GM19023 (cell line): ENCODE data around the gene RNF4.
"Not testable (repeated sequence)": the region's sequence is repeated elsewhere in the genome, so short reads cannot be mapped to it uniquely, and the experiment has no call there.

Source experiments
- ATAC-seq: cut with Tn5 transposase; IDR thresholded peaks from one replicate; pipeline ENCODE4 v1.9.1; 2021; ENCODE audit warnings: mild to moderate bottlenecking, moderate library complexity; ENCODE audit not compliant: unreplicated experiment

RNF4 gene

DNA sequence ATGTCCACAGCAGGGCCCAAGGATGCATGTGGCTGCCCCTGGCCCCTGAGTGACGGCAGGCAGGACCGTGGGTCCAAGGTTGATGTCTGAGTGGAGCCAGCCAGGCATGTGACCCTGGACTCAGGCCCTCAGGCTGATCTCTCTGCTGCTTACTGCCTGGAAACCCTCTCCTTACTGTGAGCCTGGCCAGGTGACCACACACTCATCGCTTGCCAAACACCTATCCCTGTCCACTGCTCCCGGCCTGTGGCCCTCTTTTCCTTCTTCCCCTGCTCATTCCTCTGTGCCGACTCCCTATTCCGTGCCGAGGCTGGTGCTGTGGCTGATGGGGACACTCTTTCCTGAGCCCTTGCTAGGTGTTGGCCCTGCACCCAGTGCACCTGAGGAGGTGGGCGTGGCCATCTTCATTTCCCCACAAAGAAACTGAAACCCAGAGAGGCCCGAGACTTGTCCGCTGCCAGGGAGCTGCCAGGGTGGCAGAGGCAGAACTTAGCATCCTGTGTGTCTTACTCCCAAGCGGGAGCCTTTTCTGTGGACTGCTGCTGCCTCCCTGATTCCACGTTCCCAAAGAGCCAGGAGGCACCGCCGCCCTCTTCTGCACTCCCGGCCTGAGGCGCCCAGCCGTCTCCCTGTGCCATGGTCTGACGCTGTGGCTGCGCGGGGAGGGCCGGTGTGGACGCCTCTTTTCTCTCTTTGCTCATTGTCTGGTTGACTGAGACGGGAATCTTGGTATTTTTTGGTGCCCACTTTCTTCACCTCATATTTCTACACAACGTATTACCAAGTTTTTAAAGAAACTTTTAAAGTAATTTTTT lies 11.2 kb upstream of the RNF4 start:
- no peak for ATAC-seq

- ATAC-seq: no peak
Observed at GRCh38 chr4:2458546-2459491, 10.1 kb upstream of the RNF4 start.

DNA sequence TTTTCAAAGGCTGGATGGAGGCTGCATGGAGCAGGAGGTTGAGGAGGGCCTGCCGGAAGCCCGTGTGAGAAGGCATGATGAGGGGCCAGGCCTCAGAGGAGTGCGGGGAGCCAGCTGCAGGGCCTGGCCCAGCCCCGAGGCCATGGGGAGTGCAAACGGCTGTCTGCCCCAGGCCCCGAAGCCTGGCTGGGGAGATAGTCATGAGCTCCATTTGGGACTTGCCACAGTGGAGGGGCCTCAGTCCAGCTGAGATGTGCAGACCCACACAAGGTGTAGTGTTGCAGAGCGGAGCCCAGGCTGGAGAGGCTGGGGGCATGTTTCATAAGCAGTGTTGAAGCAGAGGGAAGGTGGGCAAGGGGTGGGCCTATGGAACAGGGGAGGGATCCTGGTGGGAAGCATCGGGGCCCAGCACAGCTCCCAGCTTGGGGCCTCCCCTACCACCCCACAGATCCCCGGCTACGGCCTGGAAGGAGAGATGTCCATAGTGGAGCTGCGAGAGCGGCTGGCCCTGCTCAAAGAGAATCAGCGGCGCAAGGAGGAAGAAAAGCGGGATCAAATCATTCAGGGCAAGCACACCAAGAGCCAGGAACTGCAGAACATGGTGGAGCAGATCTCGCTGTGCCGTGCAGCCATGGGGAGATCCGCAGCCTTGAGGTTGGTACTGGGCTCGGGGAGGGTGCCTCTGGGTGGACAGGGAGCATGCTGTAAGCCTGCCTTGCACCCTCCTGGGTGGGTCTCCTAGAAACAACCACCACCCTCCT lies 9.1 kb upstream of the RNF4 start:
- no peak for ATAC-seq

GRCh38 chr4:2461246-2461960 lies 7.5 kb upstream of the RNF4 start:
- no peak for ATAC-seq

DNA sequence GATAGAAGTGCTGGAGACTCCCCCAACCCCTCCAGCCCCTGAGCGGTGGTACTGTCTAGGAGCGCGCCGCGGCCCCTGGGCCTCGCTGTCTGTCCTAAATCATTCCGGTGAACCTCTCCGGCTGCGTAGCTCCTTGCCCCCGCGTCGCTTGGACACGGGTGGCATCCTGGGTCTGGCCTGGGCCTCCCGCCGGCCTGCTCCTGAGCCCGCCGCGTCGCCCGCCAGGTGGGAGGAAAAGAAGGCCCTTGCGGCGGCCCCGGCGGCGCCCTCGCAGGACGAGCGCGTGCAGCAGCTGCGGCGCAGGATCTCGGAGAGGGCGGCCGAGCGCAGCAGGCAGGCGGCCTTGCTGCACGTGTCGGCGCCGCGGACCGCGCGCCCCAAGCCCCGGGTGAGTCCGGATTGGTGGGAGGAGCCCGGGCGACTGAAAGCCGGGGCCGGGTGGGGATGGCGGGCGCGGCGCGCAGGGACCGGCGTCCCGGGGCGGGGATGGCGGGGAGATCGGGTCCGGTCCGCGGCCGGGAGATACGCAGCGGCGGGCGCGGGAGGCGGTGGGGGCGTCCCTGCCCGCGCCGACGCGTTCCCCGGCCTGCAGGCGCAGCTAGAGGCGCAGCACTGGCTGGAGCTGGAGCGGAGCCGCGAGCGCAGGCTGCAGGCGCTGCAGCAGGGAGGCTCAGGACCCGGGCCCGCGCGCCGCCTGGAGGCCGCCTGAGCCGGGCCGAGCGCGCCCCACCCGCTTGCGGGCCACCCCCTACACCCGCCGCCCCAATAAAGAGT lies 6.5 kb upstream of the RNF4 start:
- peak; percentile 77 for ATAC-seq

DNA sequence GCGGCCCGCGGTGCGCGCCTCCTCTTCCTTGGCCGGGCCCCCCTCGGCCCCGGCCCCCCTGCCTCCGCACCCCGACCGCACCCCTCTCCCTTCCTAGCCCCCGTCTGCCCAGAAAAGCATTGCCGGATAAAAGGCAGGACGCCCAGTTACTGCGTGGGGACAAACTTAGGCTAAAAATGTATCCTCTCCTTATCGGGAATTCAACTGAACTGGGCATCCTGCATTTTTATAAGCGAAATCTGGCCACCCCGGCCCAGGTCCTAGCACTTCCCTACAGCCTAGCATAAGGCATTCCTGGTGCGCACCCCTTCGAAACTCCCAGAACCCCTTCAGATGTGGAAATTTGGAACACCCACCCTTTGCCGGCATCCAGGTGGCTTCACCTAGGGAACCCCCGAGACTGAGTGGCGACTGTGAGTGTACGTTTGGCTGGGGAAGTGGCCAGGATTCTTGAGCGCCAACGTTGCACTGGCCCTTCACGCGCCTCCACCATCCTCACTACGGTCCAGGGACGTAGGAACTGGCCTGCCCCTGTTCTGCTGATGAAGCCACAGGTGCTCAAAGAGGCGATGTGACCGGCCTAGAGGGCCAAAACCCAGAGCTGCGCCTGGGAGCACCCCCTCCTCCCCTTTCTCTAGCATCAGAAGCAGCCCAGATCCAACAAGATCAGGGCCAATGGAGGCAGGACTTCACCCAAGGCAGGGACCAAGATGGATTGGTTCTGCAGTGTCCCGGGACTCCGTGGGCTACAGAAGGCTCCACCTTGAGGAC lies 5.7 kb upstream of the RNF4 start:
- no peak for ATAC-seq

DNA sequence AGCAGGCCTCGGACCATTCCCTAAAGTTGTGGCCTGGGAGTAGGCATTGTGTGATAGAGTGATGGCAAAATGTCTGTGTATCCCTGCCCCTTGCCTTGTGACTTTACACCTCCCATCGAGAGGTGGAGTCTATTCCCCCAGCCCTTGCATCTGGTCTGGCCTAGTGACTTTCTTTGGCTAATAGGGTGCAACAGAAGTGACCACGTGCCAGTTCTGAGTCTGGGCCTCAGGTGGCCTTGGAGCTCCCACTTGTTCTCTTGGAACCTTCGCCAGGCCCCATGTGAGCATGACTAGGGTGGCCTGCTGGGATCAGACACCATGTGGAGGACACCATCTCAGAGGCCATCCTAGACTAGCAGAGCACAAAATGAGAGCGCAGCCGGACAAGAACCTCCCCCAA lies 3.9 kb upstream of the RNF4 start:
- no peak for ATAC-seq

- ATAC-seq: not testable (repeated sequence)
Observed at GRCh38 chr4:2465544-2465943, 3.4 kb upstream of the RNF4 start.

DNA sequence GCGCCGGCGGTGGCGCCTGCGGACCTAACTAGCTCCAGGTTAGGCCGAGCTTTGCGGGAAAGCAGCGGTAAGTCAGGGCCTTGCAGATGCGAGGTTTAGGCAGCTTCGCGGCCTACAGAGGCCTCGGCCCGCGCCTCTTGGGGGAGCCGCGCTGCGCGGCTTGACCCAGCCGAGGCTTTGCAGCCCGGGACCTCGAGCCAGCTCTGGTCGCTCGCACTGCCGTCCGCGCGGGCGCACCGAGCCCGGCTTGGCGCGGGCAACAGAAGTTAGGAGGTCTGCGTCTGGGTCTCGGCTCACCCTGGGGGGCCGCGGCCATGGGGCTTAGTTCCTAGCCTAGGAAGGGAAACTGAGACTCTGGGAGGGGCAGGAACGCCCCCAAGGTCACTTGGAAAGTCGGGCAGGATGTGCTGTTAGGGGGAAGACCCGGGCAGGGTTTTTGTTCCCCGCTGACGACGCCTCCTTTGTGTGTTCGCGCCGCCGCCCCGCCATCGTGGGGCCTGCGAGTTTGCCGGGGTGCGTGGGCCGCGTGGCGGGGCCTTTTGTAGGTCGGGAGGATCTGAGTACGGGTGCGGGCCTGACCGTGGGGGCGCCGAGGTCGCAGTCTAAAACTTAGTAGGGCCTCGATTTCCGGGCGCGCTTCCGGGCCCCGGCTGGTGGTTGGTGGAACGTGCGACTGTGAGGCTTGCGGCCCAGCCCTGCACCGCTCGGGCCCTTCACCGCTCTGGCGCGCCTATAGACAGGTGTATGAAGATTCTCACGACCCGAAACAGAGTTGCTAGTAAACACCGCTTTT lies 482 bp downstream of the RNF4 start:
- peak; percentile 47 for ATAC-seq

GRCh38 chr4:2470791-2471190 lies 1.9 kb downstream of the RNF4 start:
- ATAC-seq: no peak

GRCh38 chr4:2472187-2472586 lies 3.3 kb downstream of the RNF4 start:
- no peak for ATAC-seq

DNA sequence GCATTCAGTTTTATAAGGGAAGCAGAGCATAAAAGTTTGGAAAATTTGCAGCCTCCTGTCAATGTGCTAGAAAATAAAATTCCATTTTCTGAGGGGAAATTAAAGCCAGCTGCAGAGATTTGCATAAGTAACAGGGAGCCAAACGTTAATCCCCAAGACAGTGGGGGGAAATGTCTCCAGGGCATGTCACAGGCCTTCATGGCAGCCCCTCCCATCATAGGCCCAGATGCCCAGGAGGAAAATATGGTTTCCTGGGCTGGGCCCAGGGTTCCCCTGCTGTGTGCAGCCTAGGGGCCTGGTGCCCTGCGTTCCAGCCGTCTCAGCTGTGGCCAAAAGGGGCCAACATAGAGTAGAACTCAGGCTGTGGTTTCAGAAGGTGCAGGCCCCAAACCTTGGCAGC lies 9.3 kb downstream of the RNF4 start:
- ATAC-seq: no peak

DNA sequence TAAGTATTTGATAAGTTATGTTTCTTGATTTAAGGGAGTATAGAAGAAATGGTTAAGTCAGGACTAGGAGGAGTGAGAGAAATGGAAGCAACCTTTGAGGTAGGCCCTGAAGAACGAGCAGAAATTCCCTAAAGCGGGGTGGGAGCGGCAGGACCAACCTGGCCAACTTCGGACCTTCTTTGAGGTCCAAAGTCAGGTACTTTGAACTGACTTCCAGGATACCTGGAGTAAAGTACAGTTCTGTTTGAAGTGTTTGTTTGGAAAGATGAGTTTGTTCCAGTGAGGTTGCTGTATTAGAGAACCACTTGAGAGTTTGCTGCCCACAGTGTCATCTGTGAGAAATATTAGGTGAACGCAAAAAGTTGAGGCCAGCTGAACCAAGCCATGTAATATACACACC lies 11.7 kb downstream of the RNF4 start:
- no peak for ATAC-seq

DNA sequence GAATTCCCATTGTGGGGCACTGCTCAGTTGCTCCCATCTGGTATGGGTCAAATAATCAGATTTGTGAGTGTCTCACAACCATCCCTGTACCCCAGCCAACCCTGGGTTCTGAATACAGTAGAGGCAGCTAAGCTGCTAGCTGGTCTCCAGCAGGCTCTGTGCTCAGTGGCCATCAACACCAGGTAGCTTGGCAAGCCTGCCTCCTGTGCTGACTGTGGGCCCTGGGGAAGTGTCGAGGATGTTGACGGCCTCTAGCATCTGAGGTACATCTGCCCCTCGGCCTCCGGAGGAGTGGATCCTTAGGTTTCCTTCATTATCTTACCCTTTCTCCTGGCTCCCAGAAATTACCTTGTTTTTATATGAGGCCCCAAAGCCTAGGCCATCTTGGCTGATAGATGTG lies 13.3 kb downstream of the RNF4 start:
- ATAC-seq: no peak

DNA sequence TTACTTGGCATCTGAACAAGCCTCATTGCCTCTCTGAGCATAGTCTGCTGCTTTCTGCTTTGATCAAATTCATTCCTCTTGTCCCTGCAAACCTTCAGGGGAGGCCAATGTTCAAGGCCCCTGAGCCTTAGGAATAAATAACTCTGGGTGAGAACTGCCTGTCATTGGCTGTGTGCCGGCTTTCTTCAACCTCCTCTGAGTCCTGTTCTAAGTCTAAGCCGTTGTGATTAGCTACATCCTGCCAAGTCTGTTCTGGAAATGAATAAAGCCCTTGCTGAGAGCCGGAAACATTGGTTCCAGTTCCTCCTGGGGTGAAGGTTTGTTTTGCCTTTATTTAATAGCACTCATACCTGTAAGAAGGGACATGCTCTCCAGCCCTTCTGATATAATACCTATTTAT lies 13.8 kb downstream of the RNF4 start:
- ATAC-seq: peak; percentile 48

GRCh38 chr4:2483237-2483636 lies 14.3 kb downstream of the RNF4 start:
- no peak for ATAC-seq

- no peak for ATAC-seq
Observed at GRCh38 chr4:2484185-2484584, 15.3 kb downstream of the RNF4 start.

- ATAC-seq: peak; percentile 69
Observed at GRCh38 chr4:2484993-2485392, 16.1 kb downstream of the RNF4 start.
